Activated naive CD8-positive, alpha-beta T cell treated with anti-CD3 and anti-CD28 coated beads, Interleukin-2, amount 10 ng/mL, durations not matched to agents 7 days and 5 days (primary cell): ENCODE results near the gene VAV3. TPM values are rescaled to one million over a fixed set of nuclear protein-coding genes. Genes with fewer than 3 reads are reported as not detected.
A peak's percentile ranks its signal among the peaks of the same experiment; 100 is the strongest.
"Not testable (repeated sequence)": the region's sequence is repeated elsewhere in the genome, so short reads cannot be mapped to it uniquely, and the experiment has no call there.

Source experiments
- ATAC-seq: fragments of 150-1000 bp; cut with Tn5 transposase; one replicate; pipeline ENCODE4 v1.10.0; 2021; ENCODE audit warnings: low read depth, moderate library complexity
- POLR2A ChIA-PET: fragments of 350-600 bp; sonication (Branson Sonifier 250); formaldehyde crosslinking; loops from one replicate; lab custom pipeline; 2021; ENCODE audit warnings: antibody characterized with exemption; lab: Charles Lee
- DNase-seq: peaks from one replicate; pipeline ENCODE4 v3.0.0; 2021
- H3K27ac Mint-ChIP-seq: one replicate; pipeline ENCODE4 v1.8.0; 2022; ENCODE audit warnings: mild to moderate bottlenecking, mixed read lengths
- H3K27me3 Mint-ChIP-seq: one replicate; pipeline ENCODE4 v1.8.0; 2022; ENCODE audit warnings: mild to moderate bottlenecking, moderate library complexity, mixed read lengths
- H3K36me3 Mint-ChIP-seq: one replicate; pipeline ENCODE4 v1.8.0; 2021; ENCODE audit warnings: mild to moderate bottlenecking, mixed read lengths
- H3K4me1 Mint-ChIP-seq: one replicate; pipeline ENCODE4 v1.8.0; 2021; ENCODE audit warnings: mixed read lengths
- H3K4me3 Mint-ChIP-seq: one replicate; pipeline ENCODE4 v1.8.0; 2022; ENCODE audit warnings: mild to moderate bottlenecking, moderate library complexity, mixed read lengths
- H3K9me3 Mint-ChIP-seq: one replicate; pipeline ENCODE4 v1.8.0; 2021; ENCODE audit warnings: mixed read lengths
- total RNA-seq, 2 experiments: library from RNA; stranded (reverse); gene quantifications; one replicate each; pipeline ENCODE4 v1.2.3, GENCODE V29; 2021

VAV3 gene
- total RNA-seq, 2 experiments from 2014 or later = 6.9 to 7.8 TPM

DNA sequence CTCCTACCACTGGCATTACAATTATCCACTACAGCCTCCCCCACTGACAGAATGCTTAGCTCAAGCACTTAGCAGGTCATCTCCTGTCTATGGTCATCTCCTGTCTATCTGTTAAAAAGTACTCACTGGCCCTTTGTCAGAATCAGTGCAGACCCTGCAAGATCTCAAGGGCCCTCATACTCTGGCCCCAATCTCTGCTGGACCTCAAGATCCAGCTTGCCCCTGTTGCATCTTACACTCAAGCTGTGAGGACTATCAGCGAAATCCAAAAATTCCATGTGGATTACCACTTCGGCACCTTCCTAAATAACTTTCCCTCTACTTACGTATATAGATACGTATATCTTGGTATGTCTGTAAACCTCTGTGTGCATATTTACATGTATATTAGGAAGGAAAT is 101.6 kb downstream of the VAV3 start:
- no peak for DNase-seq
- Mint-ChIP-seq H3K36me3 (peaks cover 15% of the 10 kb centered on the region), H3K4me3 (no peak overlapping the region), H3K27ac (peak overlapping the region; percentile 41), H3K9me3 (peaks cover 14% of the 10 kb centered on the region), H3K4me1 (peaks cover 17% of the 10 kb centered on the region), H3K27me3 (peaks cover 2% of the 10 kb centered on the region)
- POLR2A ChIA-PET = no interaction called here
- no peak for ATAC-seq

- peaks cover 17% of the 10 kb centered on the region for H3K4me1 Mint-ChIP-seq
- ATAC-seq (peak; percentile 63), DNase-seq (no peak)
- no peaks in the 10 kb centered on the region for H3K27me3 Mint-ChIP-seq
- peak overlapping the region; percentile 39 for H3K27ac Mint-ChIP-seq
- no peak overlapping the region for H3K4me3 Mint-ChIP-seq
- peaks cover 15% of the 10 kb centered on the region for H3K36me3 Mint-ChIP-seq
- POLR2A ChIA-PET = no interaction called here
- peaks cover 14% of the 10 kb centered on the region for H3K9me3 Mint-ChIP-seq
Measured at GRCh38 chr1:107862064-107862463, 102.9 kb downstream of the VAV3 start.

GRCh38 chr1:107858323-107858722 is 106.7 kb downstream of the VAV3 start:
- Mint-ChIP-seq H3K4me1 (peaks cover 6% of the 10 kb centered on the region), H3K36me3 (peaks cover 12% of the 10 kb centered on the region), H3K27me3 (no peaks in the 10 kb centered on the region), H3K9me3 (peaks cover 14% of the 10 kb centered on the region), H3K4me3 (no peak overlapping the region), H3K27ac (no peak overlapping the region)
- POLR2A ChIA-PET = no interaction called here
- ATAC-seq = no peak
- DNase-seq = no peak

DNA sequence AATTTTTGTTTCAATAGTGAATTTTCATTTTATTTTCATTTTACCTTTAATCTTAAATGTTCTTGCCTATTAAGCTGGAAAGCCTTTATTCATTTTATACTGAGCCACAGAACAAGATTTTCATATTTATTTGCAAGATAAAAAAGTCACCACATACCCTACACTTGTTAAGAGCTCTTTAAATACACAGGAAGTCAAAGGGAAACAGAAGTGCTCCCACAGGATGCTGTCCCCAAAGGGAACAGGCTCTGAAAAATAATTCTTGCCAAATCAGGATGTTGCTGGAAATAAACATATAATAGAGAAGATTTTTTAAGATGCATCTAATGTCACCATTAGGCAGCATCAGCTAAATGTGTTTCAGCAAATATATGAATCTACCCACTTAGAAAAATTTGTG is 113.6 kb downstream of the VAV3 start:
- peaks cover 4% of the 10 kb centered on the region for H3K4me1 Mint-ChIP-seq
- POLR2A ChIA-PET = no interaction called here
- DNase-seq (no peak), ATAC-seq (no peak)
- H3K36me3 Mint-ChIP-seq = peaks cover 28% of the 10 kb centered on the region
- H3K9me3 Mint-ChIP-seq = peaks cover 16% of the 10 kb centered on the region
- H3K27ac Mint-ChIP-seq = no peak overlapping the region
- no peak overlapping the region for H3K4me3 Mint-ChIP-seq
- H3K27me3 Mint-ChIP-seq = no peaks in the 10 kb centered on the region

DNA sequence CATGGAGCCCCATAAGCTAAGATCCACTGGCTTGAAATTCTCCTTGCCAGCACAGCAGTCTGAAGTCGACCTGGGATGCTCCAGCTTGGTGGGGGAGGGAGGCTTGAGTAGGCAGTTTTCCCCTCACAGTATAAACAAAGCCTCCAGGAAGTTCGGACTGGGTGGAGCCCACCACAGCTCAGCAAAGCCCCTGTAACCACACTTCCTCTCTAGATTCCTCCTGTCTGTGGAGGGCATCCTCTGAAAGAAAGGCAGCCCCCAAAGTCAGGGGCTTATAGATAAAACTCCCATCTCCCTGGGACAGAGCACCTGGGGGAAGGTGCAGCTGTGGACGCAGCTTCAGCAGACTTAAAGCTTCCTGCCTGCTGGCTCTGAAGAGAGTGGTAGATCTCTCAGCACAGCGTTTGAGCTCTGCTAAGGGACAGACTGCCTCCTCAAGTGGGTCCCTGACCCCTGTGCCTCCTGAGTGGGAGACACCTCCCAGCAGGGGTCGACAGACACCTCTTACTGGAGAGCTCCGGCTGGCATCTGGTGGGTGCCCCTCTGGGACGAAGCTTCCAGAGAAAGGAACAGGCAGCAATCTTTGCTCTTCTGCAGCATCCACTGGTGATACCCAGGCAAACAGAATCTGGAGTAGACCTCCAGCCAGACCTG is 120.3 kb downstream of the VAV3 start:
- peaks cover 46% of the 10 kb centered on the region for H3K4me1 Mint-ChIP-seq
- peak overlapping the region; percentile 80 for H3K27ac Mint-ChIP-seq
- POLR2A ChIA-PET = interaction anchor here (1.2 to 1.4 kb wide), 2 partner anchors 62 to 120 kb away, joined by 3 to 6 read pairs; partner anchors contain the start of gene VAV3
- H3K36me3 Mint-ChIP-seq = peaks cover 39% of the 10 kb centered on the region
- peak; percentile 48 for ATAC-seq
- peak overlapping the region; percentile 71 for H3K4me3 Mint-ChIP-seq
- H3K27me3 Mint-ChIP-seq = not testable (repeated sequence)
- peaks cover 16% of the 10 kb centered on the region for H3K9me3 Mint-ChIP-seq
- DNase-seq = peak; percentile 46

DNA sequence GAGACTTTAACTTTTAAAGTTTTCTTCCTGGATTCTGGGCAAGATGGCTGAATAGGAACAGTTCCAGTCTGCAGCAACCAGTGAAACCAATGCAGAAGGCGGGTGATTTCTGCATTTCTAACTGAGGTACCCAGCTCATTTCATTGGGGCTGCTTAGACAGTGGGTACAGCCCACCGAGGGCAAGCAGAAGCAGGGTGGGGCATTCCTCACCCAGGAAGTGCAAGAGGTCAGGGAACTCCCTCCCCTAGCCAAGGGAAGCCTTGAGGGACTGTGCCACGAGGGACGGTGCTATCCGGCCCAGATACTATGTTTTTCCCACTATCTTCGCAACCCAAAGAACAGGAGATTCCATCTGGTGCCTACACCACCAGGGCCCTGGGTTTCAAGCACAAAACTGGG is 121.0 kb downstream of the VAV3 start:
- no peak for ATAC-seq
- H3K27ac Mint-ChIP-seq = peak overlapping the region; percentile 80
- peaks cover 37% of the 10 kb centered on the region for H3K36me3 Mint-ChIP-seq
- no peaks in the 10 kb centered on the region for H3K27me3 Mint-ChIP-seq
- no peak for DNase-seq
- POLR2A ChIA-PET = interaction anchor here (1.2 to 1.4 kb wide), 2 partner anchors 61 to 120 kb away, joined by 3 to 6 read pairs; partner anchors contain the start of gene VAV3
- peaks cover 48% of the 10 kb centered on the region for H3K4me1 Mint-ChIP-seq
- H3K4me3 Mint-ChIP-seq = peak overlapping the region; percentile 71
- H3K9me3 Mint-ChIP-seq = peaks cover 14% of the 10 kb centered on the region

DNA sequence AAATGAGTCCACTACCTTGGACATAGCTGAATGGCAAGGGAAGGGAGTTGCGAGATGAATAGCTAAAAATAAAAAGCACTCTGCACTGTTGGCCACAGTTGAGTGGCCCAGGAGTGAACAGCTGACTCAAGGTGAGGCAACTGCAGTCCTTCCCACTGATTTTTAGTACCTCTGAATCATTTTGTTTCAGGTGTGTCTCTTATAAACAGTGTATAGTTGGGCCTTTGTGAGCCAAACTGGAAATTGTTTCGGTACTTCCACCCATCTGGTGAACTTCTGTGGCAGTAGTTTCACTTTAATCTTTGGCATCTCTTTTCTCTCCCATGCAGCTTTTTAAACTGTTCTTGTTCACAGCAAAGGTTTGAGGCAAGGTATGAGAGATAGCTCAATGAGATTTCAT is 122.7 kb downstream of the VAV3 start:
- Mint-ChIP-seq H3K27me3 (no peaks in the 10 kb centered on the region), H3K36me3 (peaks cover 25% of the 10 kb centered on the region), H3K4me3 (peak overlapping the region; percentile 37), H3K27ac (peak overlapping the region; percentile 11), H3K4me1 (peaks cover 48% of the 10 kb centered on the region), H3K9me3 (peaks cover 7% of the 10 kb centered on the region)
- ATAC-seq (peak; percentile 41), DNase-seq (no peak)
- POLR2A ChIA-PET = interaction anchor here (1.0 kb wide), 1 partner anchor 13 kb away, joined by 4 read pairs; no protein-coding TSS in a partner anchor

DNA sequence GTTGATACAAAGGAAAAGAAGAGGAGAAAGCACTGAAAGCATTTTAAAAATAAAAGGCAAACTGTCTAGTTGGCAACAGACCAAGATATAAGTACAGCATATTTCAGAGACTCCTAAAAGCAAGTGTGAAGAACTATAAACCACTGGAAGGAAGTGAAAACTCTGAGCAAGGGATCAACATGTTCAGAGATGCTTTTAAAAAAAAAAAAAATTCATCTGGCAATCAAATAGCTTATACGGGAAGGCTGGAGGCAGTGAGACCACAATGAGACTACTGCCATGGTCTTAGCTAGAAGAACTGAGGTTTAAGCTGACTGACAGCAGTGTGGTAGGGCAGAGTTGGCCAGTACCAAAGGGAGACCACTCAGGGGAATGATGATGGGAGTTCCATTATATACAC is 124.3 kb downstream of the VAV3 start:
- H3K9me3 Mint-ChIP-seq = peaks cover 1% of the 10 kb centered on the region
- peaks cover 27% of the 10 kb centered on the region for H3K36me3 Mint-ChIP-seq
- POLR2A ChIA-PET = no interaction called here
- H3K4me3 Mint-ChIP-seq = peak overlapping the region; percentile 45
- H3K27me3 Mint-ChIP-seq = no peaks in the 10 kb centered on the region
- DNase-seq (no peak), ATAC-seq (peak; percentile 38)
- H3K4me1 Mint-ChIP-seq = peaks cover 47% of the 10 kb centered on the region
- H3K27ac Mint-ChIP-seq = peak overlapping the region; percentile 85

- no peak for ATAC-seq
- Mint-ChIP-seq H3K27me3 (no peaks in the 10 kb centered on the region), H3K27ac (no peak overlapping the region), H3K4me1 (peaks cover 34% of the 10 kb centered on the region), H3K9me3 (no peaks in the 10 kb centered on the region), H3K36me3 (peaks cover 23% of the 10 kb centered on the region), H3K4me3 (no peak overlapping the region)
- no peak for DNase-seq
- POLR2A ChIA-PET = no interaction called here
Measured at GRCh38 chr1:107838056-107838455, 126.9 kb downstream of the VAV3 start.

DNA sequence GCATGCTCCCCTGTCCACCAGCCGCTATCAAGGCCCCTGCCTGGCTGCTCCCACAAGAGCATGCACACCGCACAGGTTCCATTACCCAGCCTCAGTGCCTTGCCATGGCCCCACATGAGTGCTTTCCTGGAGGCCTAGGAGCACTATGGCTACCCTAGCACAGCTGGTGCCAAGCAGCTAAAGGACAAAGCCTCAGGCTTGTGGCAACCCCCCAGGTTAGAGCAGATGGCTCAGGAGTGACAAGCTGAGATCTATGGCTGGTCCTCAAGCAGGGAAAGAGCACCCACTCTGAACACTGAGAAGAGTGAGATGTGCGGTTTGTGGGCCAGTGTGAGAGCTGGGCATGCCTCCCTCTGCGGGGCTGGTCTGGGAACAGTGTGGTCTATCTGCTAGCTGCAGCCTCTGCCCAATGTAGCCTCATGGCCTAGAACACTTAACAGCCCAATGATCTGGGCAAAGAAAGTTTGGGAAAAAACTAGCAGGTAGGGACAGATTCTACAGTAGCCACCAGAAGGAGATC is 129.8 kb downstream of the VAV3 start:
- POLR2A ChIA-PET = interaction anchor here (1.2 kb wide), 1 partner anchor 129 kb away, joined by 3 read pairs; no protein-coding TSS in a partner anchor
- Mint-ChIP-seq H3K27ac (no peak overlapping the region), H3K4me3 (no peak overlapping the region), H3K27me3 (no peaks in the 10 kb centered on the region), H3K4me1 (peaks cover 26% of the 10 kb centered on the region), H3K36me3 (peaks cover 29% of the 10 kb centered on the region), H3K9me3 (no peaks in the 10 kb centered on the region)
- no peak for ATAC-seq
- no peak for DNase-seq

DNA sequence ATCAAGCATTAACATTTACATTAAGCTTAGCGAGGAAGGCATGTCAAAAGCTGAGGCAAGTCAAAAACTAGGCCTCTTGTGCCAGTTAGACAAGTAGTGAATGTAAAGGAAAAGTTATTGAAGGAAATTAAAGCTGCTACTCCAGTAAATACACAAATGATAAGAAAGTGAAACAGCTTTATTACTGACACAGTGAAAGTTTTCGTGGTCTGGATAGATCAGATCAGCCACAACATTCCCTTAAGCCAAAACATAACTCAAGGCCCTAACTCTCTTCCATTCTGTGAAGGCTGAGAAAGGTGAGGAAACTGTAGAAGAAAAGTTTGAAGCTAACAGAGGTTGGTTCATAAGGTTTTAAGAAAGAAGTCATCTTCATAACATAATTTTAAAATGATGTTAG is 131.9 kb downstream of the VAV3 start:
- Mint-ChIP-seq H3K27me3 (no peaks in the 10 kb centered on the region), H3K36me3 (peaks cover 33% of the 10 kb centered on the region), H3K4me1 (peaks cover 41% of the 10 kb centered on the region), H3K4me3 (no peak overlapping the region), H3K27ac (no peak overlapping the region), H3K9me3 (no peaks in the 10 kb centered on the region)
- POLR2A ChIA-PET = interaction anchor here (1.5 kb wide), 1 partner anchor 814 kb away, joined by 5 read pairs; no protein-coding TSS in a partner anchor
- no peak for DNase-seq
- no peak for ATAC-seq

GRCh38 chr1:107831921-107832320 is 133.1 kb downstream of the VAV3 start:
- Mint-ChIP-seq H3K27ac (no peak overlapping the region), H3K4me1 (peaks cover 43% of the 10 kb centered on the region), H3K36me3 (peaks cover 33% of the 10 kb centered on the region), H3K9me3 (no peaks in the 10 kb centered on the region), H3K4me3 (no peak overlapping the region), H3K27me3 (no peaks in the 10 kb centered on the region)
- DNase-seq (no peak), ATAC-seq (no peak)
- POLR2A ChIA-PET = interaction anchor here (0.7 to 1.5 kb wide), 2 partner anchors 232 to 815 kb away, joined by 4 to 5 read pairs; no protein-coding TSS in a partner anchor

DNA sequence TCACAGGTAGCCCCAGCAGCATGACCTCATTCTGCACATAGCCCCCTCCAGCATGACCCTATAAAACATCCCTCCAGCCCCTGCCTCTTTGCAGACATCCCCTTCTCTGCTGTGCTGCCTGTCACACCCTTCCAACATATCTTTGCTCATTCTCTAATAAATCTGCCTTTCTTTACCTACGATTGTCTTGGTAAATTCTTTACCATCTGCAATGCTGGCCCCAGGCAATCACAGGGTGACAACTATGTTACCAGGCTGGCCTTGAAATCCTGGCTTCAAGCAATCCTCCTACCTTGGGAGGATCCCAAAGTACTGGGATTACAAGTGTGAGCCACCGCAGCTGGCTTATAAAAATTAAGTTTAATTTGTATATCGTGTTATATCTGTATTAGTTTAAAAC is 134.5 kb downstream of the VAV3 start:
- POLR2A ChIA-PET = no interaction called here
- DNase-seq = no peak
- Mint-ChIP-seq H3K4me3 (no peak overlapping the region), H3K27ac (peak overlapping the region; percentile 56), H3K36me3 (peaks cover 24% of the 10 kb centered on the region), H3K9me3 (no peaks in the 10 kb centered on the region), H3K4me1 (peaks cover 40% of the 10 kb centered on the region), H3K27me3 (no peaks in the 10 kb centered on the region)
- ATAC-seq = no peak

GRCh38 chr1:107830075-107830474 is 134.9 kb downstream of the VAV3 start:
- Mint-ChIP-seq H3K9me3 (no peaks in the 10 kb centered on the region), H3K4me1 (peaks cover 41% of the 10 kb centered on the region), H3K4me3 (no peak overlapping the region), H3K27ac (peak overlapping the region; percentile 82), H3K27me3 (no peaks in the 10 kb centered on the region), H3K36me3 (peaks cover 25% of the 10 kb centered on the region)
- POLR2A ChIA-PET = interaction anchor here (1.1 kb wide), 1 partner anchor 9 kb away, joined by 3 read pairs; no protein-coding TSS in a partner anchor
- DNase-seq (no peak), ATAC-seq (no peak)
